C4-2B (cell line): ENCODE results near the gene REEP3.

ENCODE experiments used
- CTCF ChIP-seq: fragments of 450-650 bp; conservative IDR thresholded peaks from 2 replicates; pipeline ENCODE4 v1.5.1; 2017; ENCODE audit warnings: mild to moderate bottlenecking
- ZFX ChIP-seq: fragments of 450-650 bp; IDR thresholded peaks from 2 replicates; pipeline ENCODE4 v1.6.1; 2017

DNA sequence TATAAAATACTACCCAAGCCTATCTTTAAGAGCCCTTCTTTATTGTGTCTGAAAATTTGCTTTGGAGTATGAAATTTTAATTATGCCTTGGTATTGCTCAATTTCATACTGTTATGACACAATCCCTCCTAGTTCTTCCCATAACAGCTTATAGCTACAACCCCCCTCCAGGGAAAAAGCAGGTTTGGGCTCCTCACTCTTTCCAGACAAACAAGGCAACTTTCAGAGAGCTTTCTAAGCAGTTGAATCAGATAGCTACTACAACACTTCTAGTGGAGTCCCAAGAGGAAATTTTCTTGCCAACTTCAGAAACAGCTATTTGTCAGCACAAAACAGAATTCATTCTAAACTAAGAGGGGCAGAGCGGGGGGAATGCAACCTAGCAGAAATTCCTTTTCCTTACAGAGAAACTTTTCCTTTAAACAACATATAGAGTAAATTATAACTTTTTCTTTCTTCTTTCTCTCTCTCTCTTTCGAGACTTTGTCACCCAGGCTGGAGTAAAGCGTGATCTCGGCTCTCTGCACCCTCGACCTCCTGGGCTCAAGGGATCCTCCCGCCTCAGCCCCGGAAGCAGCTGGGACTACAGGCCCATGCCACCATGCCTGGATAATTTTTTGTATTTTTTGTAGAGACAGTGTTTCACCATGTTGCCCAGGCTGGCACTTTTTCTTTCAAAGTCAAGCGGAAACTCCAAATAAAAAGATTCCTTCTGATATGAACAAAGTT lies 29.4 kb upstream of the REEP3 start:
- TF ChIP-seq CTCF = no peak
- no peak for TF ChIP-seq ZFX
